ENCODE results near the gene CD248.
"Not testable (repeated sequence)": the region's sequence is repeated elsewhere in the genome, so short reads cannot be mapped to it uniquely, and the experiment has no call there.

The CD248 gene

GRCh38 chr11:66314186-66314501, 2.7 kb downstream of the CD248 start:
- TF ChIP-seq CTCF (IDR thresholded peaks at IDR 0.05; ENCODE audit: control insufficient read depth, extremely low read depth, insufficient read depth), result no peak

GRCh38 chr11:66313321-66314185, 3.3 kb downstream of the CD248 start:
- no peak for DNase-seq (ENCODE audit: low read depth)
- peak overlapping the region; percentile 37 for H3K4me3 ChIP-seq (ENCODE audit: low read depth, low read length)
- TF ChIP-seq CTCF (IDR thresholded peaks at IDR 0.05; ENCODE audit: control insufficient read depth, extremely low read depth, insufficient read depth), result no peak

More at GRCh38 chr11:66314186-66314501, 2.7 kb downstream of the CD248 start:
- no peak overlapping the region for H3K4me3 ChIP-seq (ENCODE audit: low read depth, low read length)
- DNase-seq (ENCODE audit: low read depth), result no peak

GRCh38 chr11:66312549-66313320, 4.1 kb downstream of the CD248 start:
- no peak for TF ChIP-seq CTCF (IDR thresholded peaks at IDR 0.05; ENCODE audit: control insufficient read depth, extremely low read depth, insufficient read depth)
- peak; percentile 81 for DNase-seq (ENCODE audit: low read depth)
- peak overlapping the region; percentile 63 for H3K4me3 ChIP-seq (ENCODE audit: low read depth, low read length)

- DNase-seq (ENCODE audit: low read depth), result peak; percentile 62
- TF ChIP-seq CTCF (IDR thresholded peaks at IDR 0.05; ENCODE audit: control insufficient read depth, extremely low read depth, insufficient read depth), result peak; percentile 19; the same call in 1 of the 2 replicates
- H3K4me3 ChIP-seq (ENCODE audit: low read depth, low read length), result peak overlapping the region; percentile 63
Observed at GRCh38 chr11:66311965-66312548, 4.8 kb downstream of the CD248 start.

- peak; percentile 77; the same call in 1 of the 2 replicates for TF ChIP-seq CTCF (IDR thresholded peaks at IDR 0.05; ENCODE audit: control insufficient read depth, extremely low read depth, insufficient read depth)
- DNase-seq (ENCODE audit: low read depth), result no peak
- H3K4me3 ChIP-seq (ENCODE audit: low read depth, low read length), result peak overlapping the region; percentile 63
Observed at GRCh38 chr11:66311470-66311964, 5.3 kb downstream of the CD248 start.

- not testable (repeated sequence) for DNase-seq (ENCODE audit: low read depth); H3K4me3 ChIP-seq (ENCODE audit: low read depth, low read length)
Observed at GRCh38 chr11:66310803-66311440, 5.9 kb downstream of the CD248 start.

All from LNCaP clone FGC (cell line).